Measurements from ENCODE around the gene SF3B4. TPM values are rescaled to one million over a fixed set of nuclear protein-coding genes. Genes with fewer than 3 reads are reported as not detected.
A peak's percentile ranks its signal among the peaks of the same experiment; 100 is the strongest.

SF3B4 gene
- total and polyA plus RNA-seq, 2 of the 8 experiments (the other 6 are each of a cell fraction or from before 2014, with no cell fraction given), result 81.1 to 122 TPM

- TF ChIP-seq EGR1 (IDR thresholded peaks at IDR 0.05; ENCODE audit: borderline replicate concordance, low read depth, low read length) (no peak), NRF1 (IDR thresholded peaks at IDR 0.05; ENCODE audit: low read depth, low read length) (peak; percentile 15; the same call in 1 of the 2 replicates), ASH2L (IDR thresholded peaks at IDR 0.05; ENCODE audit: low read length) (peak; percentile 16), POLR2A (IDR thresholded peaks at IDR 0.05; ENCODE audit: control extremely low read depth in 1 of 2, low read depth in 2 of 2, low read length in 2 of 2) (peak; percentile 80 to 92), POLR2AphosphoS5 (IDR thresholded peaks at IDR 0.05; ENCODE audit: low read depth, low read length) (peak; percentile 96), RXRA (IDR thresholded peaks at IDR 0.05; ENCODE audit: insufficient read depth, low read depth, low read length) (no peak), PHF8 (conservative IDR thresholded peaks at IDR 0.05; ENCODE audit: low read depth, low read length) (0 out of 2 replicates have a peak, but pooled peaks have one; percentile 4), SIN3A (conservative IDR thresholded peaks at IDR 0.05 in 1 of 2, IDR thresholded peaks at IDR 0.05 in 1 of 2; ENCODE audit: low read depth in 1 of 2, low read length in 2 of 2) (peak; percentile 75 to 91; a peak in 3 of 4 replicates), TAF1 (IDR thresholded peaks at IDR 0.05; ENCODE audit: low read depth, low read length) (no peak; the same call in 1 of the 2 replicates), MAFK (IDR thresholded peaks at IDR 0.05; ENCODE audit: low read depth, low read length) (no peak), TAF7 (optimal IDR thresholded peaks at IDR 0.05; ENCODE audit: borderline replicate concordance, low read depth, low read length) (peak; percentile 41), GABPA (IDR thresholded peaks at IDR 0.05; ENCODE audit: borderline replicate concordance, insufficient read depth, low read length) (no peak), BCL11A (IDR thresholded peaks at IDR 0.05; ENCODE audit: low read depth in 2 of 2, low read length in 2 of 2) (no peak)
- TF ChIP-seq, protein P1, sequence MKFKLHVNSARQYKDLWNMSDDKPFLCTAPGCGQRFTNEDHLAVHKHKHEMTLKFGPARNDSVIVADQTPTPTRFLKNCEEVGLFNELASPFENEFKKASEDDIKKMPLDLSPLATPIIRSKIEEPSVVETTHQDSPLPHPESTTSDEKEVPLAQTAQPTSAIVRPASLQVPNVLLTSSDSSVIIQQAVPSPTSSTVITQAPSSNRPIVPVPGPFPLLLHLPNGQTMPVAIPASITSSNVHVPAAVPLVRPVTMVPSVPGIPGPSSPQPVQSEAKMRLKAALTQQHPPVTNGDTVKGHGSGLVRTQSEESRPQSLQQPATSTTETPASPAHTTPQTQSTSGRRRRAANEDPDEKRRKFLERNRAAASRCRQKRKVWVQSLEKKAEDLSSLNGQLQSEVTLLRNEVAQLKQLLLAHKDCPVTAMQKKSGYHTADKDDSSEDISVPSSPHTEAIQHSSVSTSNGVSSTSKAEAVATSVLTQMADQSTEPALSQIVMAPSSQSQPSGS (IDR thresholded peaks at IDR 0.05; ENCODE audit: low read length), result no peak
- TF ChIP-seq, protein P2, sequence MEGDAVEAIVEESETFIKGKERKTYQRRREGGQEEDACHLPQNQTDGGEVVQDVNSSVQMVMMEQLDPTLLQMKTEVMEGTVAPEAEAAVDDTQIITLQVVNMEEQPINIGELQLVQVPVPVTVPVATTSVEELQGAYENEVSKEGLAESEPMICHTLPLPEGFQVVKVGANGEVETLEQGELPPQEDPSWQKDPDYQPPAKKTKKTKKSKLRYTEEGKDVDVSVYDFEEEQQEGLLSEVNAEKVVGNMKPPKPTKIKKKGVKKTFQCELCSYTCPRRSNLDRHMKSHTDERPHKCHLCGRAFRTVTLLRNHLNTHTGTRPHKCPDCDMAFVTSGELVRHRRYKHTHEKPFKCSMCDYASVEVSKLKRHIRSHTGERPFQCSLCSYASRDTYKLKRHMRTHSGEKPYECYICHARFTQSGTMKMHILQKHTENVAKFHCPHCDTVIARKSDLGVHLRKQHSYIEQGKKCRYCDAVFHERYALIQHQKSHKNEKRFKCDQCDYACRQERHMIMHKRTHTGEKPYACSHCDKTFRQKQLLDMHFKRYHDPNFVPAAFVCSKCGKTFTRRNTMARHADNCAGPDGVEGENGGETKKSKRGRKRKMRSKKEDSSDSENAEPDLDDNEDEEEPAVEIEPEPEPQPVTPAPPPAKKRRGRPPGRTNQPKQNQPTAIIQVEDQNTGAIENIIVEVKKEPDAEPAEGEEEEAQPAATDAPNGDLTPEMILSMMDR (IDR thresholded peaks at IDR 0.05; ENCODE audit: control extremely low read depth in 1 of 3, insufficient read depth in 1 of 3, low read depth in 1 of 3, low read length in 3 of 3), result no peak
Measured at GRCh38 chr1:149885339-149886120, 42.1 kb downstream of the SF3B4 start (continued).

Measured in H1 (cell line).